HCT116 (cell line): ENCODE results near the gene ATOH8. TPM values are rescaled to one million over a fixed set of nuclear protein-coding genes. Genes with fewer than 3 reads are reported as not detected.

Source experiments
- ATAC-seq: fragments of 200-7000 bp; cut with Tn5 transposase; 2 replicates; pipeline ENCODE4 v1.9.1; 2020; ENCODE audit warnings: mild to moderate bottlenecking, moderate library complexity
- BruUV-seq: library from RNA; stranded (reverse); fragments of 400-500 nt; replicated peaks from 2 replicates; lab custom pipeline; 2021; lab: Mats Ljungman, UMichigan
- CTCF ChIA-PET: fragments of 300-600 bp; sonication (Branson Sonifier 250); formaldehyde crosslinking; loops from one replicate; lab custom pipeline; 2021; ENCODE audit warnings: antibody characterized with exemption; lab: Charles Lee
- POLR2A ChIA-PET: fragments of 300-600, 350-600 bp; sonication (Branson Sonifier 250); formaldehyde crosslinking; loops from one replicate; lab custom pipeline; 2021; ENCODE audit warnings: antibody characterized with exemption; lab: Charles Lee
- RAD21 ChIA-PET, 2 experiments: fragments of 300-600 bp; sonication (Branson Sonifier 250); formaldehyde crosslinking; loops; one replicate each; lab custom pipeline; 2023; ENCODE audit warnings: low total read pairs in 2 of 2; ENCODE audit not compliant: uncharacterized antibody in 2 of 2, unreplicated experiment in 2 of 2, low non-redundant PET in 1 of 2; lab: Charles Lee
- DNase-seq: peaks from one replicate; pipeline ENCODE4 v3.0.0-alpha.2; 2010; ENCODE audit warnings: low read depth, low spot score
- H2AFZ ChIP-seq: fragments of 200-600 bp; shearing (Covaris generic), sonication (generic); 2 replicates; pipeline ENCODE4 v1.6.1; 2017; ENCODE audit warnings: low read depth, mixed run types, mixed read lengths, antibody characterized with exemption, low read length; ENCODE audit not compliant: poor library complexity, severe bottlenecking
- H3K27ac ChIP-seq: 2 replicates; pipeline ENCODE4 v1.5.1; 2012; ENCODE audit warnings: low read depth, low read length
- H3K27me3 ChIP-seq: fragments of 200-600 bp; sonication (generic); 2 replicates; pipeline ENCODE4 v1.6.1; 2016; ENCODE audit warnings: mixed run types, low read length, mixed read lengths; ENCODE audit not compliant: insufficient read depth
- H3K36me3 ChIP-seq, 2 experiments: fragments of 200-500 bp in 1 of 2; fragments of 200-600 bp in 1 of 2; sonication (Bioruptor generic) in 1 of 2; sonication (generic) in 1 of 2; 2 replicates each; pipeline versions ENCODE4 v1.5.1 to v1.6.1; 2014 to 2016; ENCODE audit warnings: low read length in 2 of 2, inconsistent platforms in 1 of 2, mixed read lengths in 1 of 2, mixed run types in 1 of 2; ENCODE audit not compliant: insufficient read depth in 2 of 2, control insufficient read depth in 1 of 2
- H3K4me1 ChIP-seq, 2 experiments: fragments of 200-600 bp in 1 of 2; sonication (generic) in 1 of 2; 2 replicates each; pipeline versions ENCODE4 v1.5.1 to v1.6.1; 2012 to 2017; ENCODE audit warnings: low read length in 2 of 2, inconsistent platforms in 1 of 2, mild to moderate bottlenecking in 1 of 2, mixed read lengths in 1 of 2, mixed run types in 1 of 2, moderate library complexity in 1 of 2; ENCODE audit not compliant: insufficient read depth in 2 of 2, control insufficient read depth in 1 of 2
- H3K4me2 ChIP-seq: fragments of 200-600 bp; sonication (generic); 2 replicates; pipeline ENCODE4 v1.6.1; 2017; ENCODE audit warnings: mixed run types, low read length, mixed read lengths
- H3K4me3 ChIP-seq, 2 experiments: fragments of 200-600 bp in 1 of 2; sonication (generic) in 1 of 2; replicated peaks in 1 of 2; 2 replicates each; pipeline ENCODE4 v1.5.1; 2011 to 2016; ENCODE audit warnings: low read length in 2 of 2, control low read depth in 1 of 2, low read depth in 1 of 2, mild to moderate bottlenecking in 1 of 2, mixed read lengths in 1 of 2, mixed run types in 1 of 2
- H3K79me2 ChIP-seq: fragments of 200-600 bp; sonication (generic); 2 replicates; pipeline ENCODE4 v1.6.1; 2017; ENCODE audit warnings: mild to moderate bottlenecking, mixed run types, low read length, moderate library complexity, mixed read lengths; ENCODE audit not compliant: insufficient read depth
- H3K9ac ChIP-seq: fragments of 200-600 bp; sonication (generic); 2 replicates; pipeline ENCODE4 v1.6.1; 2016; ENCODE audit warnings: low read length, mixed read lengths
- H3K9me2 ChIP-seq: fragments of 200-600 bp; sonication (generic), shearing (Covaris generic); 2 replicates; pipeline ENCODE4 v1.6.1; 2017; ENCODE audit warnings: mixed run types, mild to moderate bottlenecking, moderate library complexity; ENCODE audit not compliant: insufficient read depth
- H3K9me3 ChIP-seq, 2 experiments: fragments of 200-500 bp in 1 of 2; fragments of 200-600 bp in 1 of 2; sonication (Bioruptor generic) in 1 of 2; sonication (generic) in 1 of 2; 2 replicates each; pipeline ENCODE4 v1.6.1; 2014 to 2017; ENCODE audit warnings: low read length in 2 of 2, mixed read lengths in 2 of 2, inconsistent platforms in 1 of 2, low read depth in 1 of 2, mild to moderate bottlenecking in 1 of 2, mixed run types in 1 of 2, moderate library complexity in 1 of 2; ENCODE audit not compliant: control insufficient read depth in 1 of 2, insufficient read depth in 1 of 2
- H4K20me1 ChIP-seq: fragments of 200-600 bp; sonication (generic), shearing (Covaris generic); 2 replicates; pipeline ENCODE4 v1.6.1; 2017; ENCODE audit warnings: mixed run types, mild to moderate bottlenecking, moderate library complexity; ENCODE audit not compliant: insufficient read depth
- ELF1 ChIP-seq: IDR thresholded peaks from 2 replicates; pipeline ENCODE4 v1.6.1; 2012; ENCODE audit warnings: low read depth, borderline replicate concordance
- TCF7L2 ChIP-seq: IDR thresholded peaks from 2 replicates; pipeline ENCODE4 v1.7.0; 2011; ENCODE audit warnings: borderline replicate concordance, inconsistent platforms; ENCODE audit not compliant: insufficient read depth, insufficient read length; ENCODE audit errors: extremely low read depth
- intact Hi-C: fragments of 100-400 bp; cut with micrococcal nuclease; formaldehyde crosslinking; loops from 2 replicates; pipeline ENCODE4 v1.10.0; 2022
- total RNA-seq: library from RNA; stranded (reverse); gene quantifications from one replicate; pipeline ENCODE4 v1.2.1, GENCODE V29; 2021; ENCODE audit not compliant: unreplicated experiment
- TF ChIP-seq, protein P1 (sequence below), 3 experiments: fragments of 200-600 bp in 1 of 3; sonication (generic) in 1 of 3; IDR thresholded peaks in 2 of 3; conservative IDR thresholded peaks in 1 of 3; 2 replicates each; pipeline ENCODE4 v1.5.1; 2012 to 2017; ENCODE audit warnings: low read depth in 2 of 3, low read length in 2 of 3, antibody characterized with exemption in 1 of 3, borderline replicate concordance in 1 of 3, control low read depth in 1 of 3, mild to moderate bottlenecking in 1 of 3, mixed read lengths in 1 of 3, mixed run types in 1 of 3, moderate library complexity in 1 of 3; ENCODE audit not compliant: insufficient read depth in 1 of 3
- TF ChIP-seq, protein P2 (sequence below): IDR thresholded peaks from 2 replicates; pipeline ENCODE4 v1.6.1; 2012

ATOH8 gene
- total RNA-seq, 1 experiment from 2014 or later: 0.74 TPM

DNA sequence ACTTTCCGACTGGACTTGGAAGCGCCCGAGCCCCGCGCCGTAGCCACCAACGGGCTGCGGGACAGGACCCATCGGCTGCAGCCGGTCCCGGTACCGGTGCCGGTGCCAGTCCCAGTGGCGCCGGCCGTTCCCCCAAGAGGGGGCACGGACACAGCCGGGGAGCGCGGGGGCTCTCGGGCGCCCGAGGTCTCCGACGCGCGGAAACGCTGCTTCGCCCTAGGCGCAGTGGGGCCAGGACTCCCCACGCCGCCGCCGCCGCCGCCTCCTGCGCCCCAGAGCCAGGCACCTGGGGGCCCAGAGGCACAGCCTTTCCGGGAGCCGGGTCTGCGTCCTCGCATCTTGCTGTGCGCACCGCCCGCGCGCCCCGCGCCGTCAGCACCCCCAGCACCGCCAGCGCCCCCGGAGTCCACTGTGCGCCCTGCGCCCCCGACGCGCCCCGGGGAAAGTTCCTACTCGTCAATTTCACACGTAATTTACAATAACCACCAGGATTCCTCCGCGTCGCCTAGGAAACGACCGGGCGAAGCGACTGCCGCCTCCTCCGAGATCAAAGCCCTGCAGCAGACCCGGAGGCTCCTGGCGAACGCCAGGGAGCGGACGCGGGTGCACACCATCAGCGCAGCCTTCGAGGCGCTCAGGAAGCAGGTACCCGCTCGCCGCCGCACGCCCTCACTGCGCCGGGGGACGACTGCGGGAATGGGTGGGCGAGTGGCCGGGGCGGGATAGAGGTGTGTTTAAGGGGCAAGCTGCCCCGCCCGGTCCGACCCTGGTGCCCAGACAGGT, 713 bp downstream of the ATOH8 start:
- ATAC-seq: peak; percentile 53
- no peak for DNase-seq
- H4K20me1 ChIP-seq: no peaks in the 10 kb centered on the region
- H3K27me3 ChIP-seq: peaks cover 56% of the 10 kb centered on the region
- no peak overlapping the region for H3K9ac ChIP-seq
- RAD21 ChIA-PET: no interaction called here
- H3K9me2 ChIP-seq: no peaks in the 10 kb centered on the region
- H3K4me2 ChIP-seq: peak overlapping the region; percentile 82
- peak overlapping the region; percentile 37 to 61 for H3K4me3 ChIP-seq
- no peaks in the 10 kb centered on the region for H3K36me3 ChIP-seq
- H3K9me3 ChIP-seq: no peaks in the 10 kb centered on the region
- H3K4me1 ChIP-seq: peaks cover 23 to 29% of the 10 kb centered on the region in 2 experiments
- BruUV-seq: no TSS peak
- peak overlapping the region; percentile 54 for H2AFZ ChIP-seq
- peak overlapping the region; percentile 51; the same call in 1 of the 2 replicates for H3K27ac ChIP-seq
- CTCF ChIA-PET: interaction anchor here (1.1 to 4.4 kb wide), 5 partner anchors 8 to 59 kb away, joined by 3 to 41 read pairs (median 5); no protein-coding TSS in a partner anchor
- POLR2A ChIA-PET: no interaction called here
- TF ChIP-seq TCF7L2 (peak; percentile 96), ELF1 (no peak)
- TF ChIP-seq, protein P1, sequence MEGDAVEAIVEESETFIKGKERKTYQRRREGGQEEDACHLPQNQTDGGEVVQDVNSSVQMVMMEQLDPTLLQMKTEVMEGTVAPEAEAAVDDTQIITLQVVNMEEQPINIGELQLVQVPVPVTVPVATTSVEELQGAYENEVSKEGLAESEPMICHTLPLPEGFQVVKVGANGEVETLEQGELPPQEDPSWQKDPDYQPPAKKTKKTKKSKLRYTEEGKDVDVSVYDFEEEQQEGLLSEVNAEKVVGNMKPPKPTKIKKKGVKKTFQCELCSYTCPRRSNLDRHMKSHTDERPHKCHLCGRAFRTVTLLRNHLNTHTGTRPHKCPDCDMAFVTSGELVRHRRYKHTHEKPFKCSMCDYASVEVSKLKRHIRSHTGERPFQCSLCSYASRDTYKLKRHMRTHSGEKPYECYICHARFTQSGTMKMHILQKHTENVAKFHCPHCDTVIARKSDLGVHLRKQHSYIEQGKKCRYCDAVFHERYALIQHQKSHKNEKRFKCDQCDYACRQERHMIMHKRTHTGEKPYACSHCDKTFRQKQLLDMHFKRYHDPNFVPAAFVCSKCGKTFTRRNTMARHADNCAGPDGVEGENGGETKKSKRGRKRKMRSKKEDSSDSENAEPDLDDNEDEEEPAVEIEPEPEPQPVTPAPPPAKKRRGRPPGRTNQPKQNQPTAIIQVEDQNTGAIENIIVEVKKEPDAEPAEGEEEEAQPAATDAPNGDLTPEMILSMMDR (IDR thresholded peaks at IDR 0.05 in 2 of 3, conservative IDR thresholded peaks at IDR 0.05 in 1 of 3; ENCODE audit: borderline replicate concordance in 1 of 3, insufficient read depth in 1 of 3, low read depth in 2 of 3, low read length in 2 of 3): peak in 1 of 3 experiments; percentile 23; a peak in 1 of 6 replicates
- TF ChIP-seq, protein P2, sequence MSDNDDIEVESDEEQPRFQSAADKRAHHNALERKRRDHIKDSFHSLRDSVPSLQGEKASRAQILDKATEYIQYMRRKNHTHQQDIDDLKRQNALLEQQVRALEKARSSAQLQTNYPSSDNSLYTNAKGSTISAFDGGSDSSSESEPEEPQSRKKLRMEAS: peak; percentile 33; the same call in 1 of the 2 replicates
- intact Hi-C loops: no loop called here
- no peaks in the 10 kb centered on the region for H3K79me2 ChIP-seq
